Peyer's patch (tissue), 4 donors: Measurements from ENCODE around the gene MTMR4. TPM values are rescaled to one million over a fixed set of nuclear protein-coding genes. Genes with fewer than 3 reads are reported as not detected.

Experiments
- DNase-seq, 3 donors: peaks; one replicate each; pipeline ENCODE4 v3.0.0-alpha.2; 2017 to 2019
- H3K27ac ChIP-seq, 4 donors: fragments of 200-600 bp; sonication (generic); one replicate each; pipeline ENCODE4 v1.5.1; 2016 to 2019
- H3K27me3 ChIP-seq, 2 donors: fragments of 200-600 bp; sonication (generic); one replicate each; pipeline ENCODE4 v1.5.1; 2019
- H3K36me3 ChIP-seq, 3 donors: fragments of 200-600 bp; sonication (generic); one replicate each; pipeline ENCODE4 v1.5.1; 2016 to 2019
- H3K4me1 ChIP-seq, 4 donors: fragments of 200-600 bp; sonication (generic); one replicate each; pipeline ENCODE4 v1.5.1; 2016 to 2019
- H3K4me3 ChIP-seq, 4 donors: fragments of 200-600 bp; sonication (generic); 1 replicate in 3 of 4; 2 replicates in 1 of 4; pipeline ENCODE4 v1.5.1; 2016 to 2019; ENCODE audit warnings: mild to moderate bottlenecking in 1 of 4
- H3K9me3 ChIP-seq, 4 donors: fragments of 200-600 bp; sonication (generic); one replicate each; pipeline ENCODE4 v1.5.1; 2016 to 2019; ENCODE audit warnings: mild to moderate bottlenecking in 1 of 4
- CTCF ChIP-seq, 6 experiments: fragments of 450-650 bp in 4 of 6; fragments of 200-600 bp in 2 of 6; sonication (generic) in 1 of 6; IDR thresholded peaks; one replicate each; pipeline ENCODE4 v1.5.1; 2017 to 2019; ENCODE audit warnings: antibody characterized with exemption in 6 of 6, mild to moderate bottlenecking in 3 of 6, moderate library complexity in 1 of 6
- POLR2A ChIP-seq, 2 donors: fragments of 450-650 bp; IDR thresholded peaks; one replicate each; pipeline ENCODE4 v1.5.1; 2017; ENCODE audit warnings: antibody characterized with exemption in 2 of 2, mild to moderate bottlenecking in 2 of 2, moderate library complexity in 2 of 2
- total RNA-seq, 4 donors: library from RNA; depleted of rRNA; stranded (reverse); fragments of >200 nt; gene quantifications; one replicate each; pipeline ENCODE4 v1.1.0, GENCODE V29; 2016

MTMR4 gene
- total RNA-seq, 4 donors from 2014 or later, result 46.2 to 129 (median 105) TPM

GRCh38 chr17:58447039-58447975 is 67.1 kb downstream of the MTMR4 start:
- H3K36me3 ChIP-seq, result no peaks in the 10 kb centered on the region

GRCh38 chr17:58446086-58446485 is 68.4 kb downstream of the MTMR4 start:
- Histone ChIP-seq H3K4me1 (no peaks in the 10 kb centered on the region), H3K27me3 (no peaks in the 10 kb centered on the region), H3K27ac (no peak overlapping the region), H3K4me3 (no peak overlapping the region), H3K9me3 (no peaks in the 10 kb centered on the region), H3K36me3 (no peaks in the 10 kb centered on the region)
- no peak for TF ChIP-seq POLR2A (IDR thresholded peaks at IDR 0.05)
- TF ChIP-seq CTCF (IDR thresholded peaks at IDR 0.05), result no peak
- DNase-seq, result no peak

More at GRCh38 chr17:58447039-58447975, 67.1 kb downstream of the MTMR4 start:
- H3K4me3 ChIP-seq, result no peak overlapping the region
- H3K4me1 ChIP-seq, result no peaks in the 10 kb centered on the region
- no peaks in the 10 kb centered on the region for H3K27me3 ChIP-seq
- TF ChIP-seq POLR2A (IDR thresholded peaks at IDR 0.05), result no peak
- peak in 5 of 6 experiments; percentile 5 to 91 (median 85) for TF ChIP-seq CTCF (IDR thresholded peaks at IDR 0.05)
- H3K9me3 ChIP-seq, result no peaks in the 10 kb centered on the region
- no peak overlapping the region for H3K27ac ChIP-seq
- peak; percentile 57 to 87 (median 73) for DNase-seq

Other genes starting within 250 kb of the MTMR4 start
- gene MPO, start 233.7 kb downstream of the MTMR4 start, total RNA-seq, result 1 to 10 TPM in 1 of 4 donors, not detected in 3; 1.7 TPM
- gene TSPOAP1, start 185.8 kb downstream of the MTMR4 start, total RNA-seq, result 10 to 100 TPM in 2 of 4 donors, 1 to 10 TPM in 2; 9.1 to 11.9 (median 10.4) TPM
- gene SUPT4H1, start 162.4 kb downstream of the MTMR4 start, total RNA-seq, result 10 to 100 TPM; 31.9 to 56.1 (median 47.9) TPM
- 100 to 1,000 TPM in 2 of 4 donors, 10 to 100 TPM in 2; 46.9 to 104 (median 85.4) TPM for gene RNF43, start 97.1 kb downstream of the MTMR4 start, total RNA-seq
- gene HSF5, start 26.2 kb downstream of the MTMR4 start, total RNA-seq, result under 1 TPM in 2 of 4 donors, not detected in 2; 0.28 to 0.83 TPM
- under 1 TPM in 1 of 4 donors, not detected in 3; 0.13 TPM for gene TEX14, start 177.4 kb upstream of the MTMR4 start, total RNA-seq
- 10 to 100 TPM in 1 of 4 donors, 1 to 10 TPM in 3; 4.0 to 41.3 (median 8.3) TPM for gene RAD51C, start 178.0 kb upstream of the MTMR4 start, total RNA-seq
- gene PPM1E, start 241.2 kb upstream of the MTMR4 start, total RNA-seq, result under 1 TPM in 2 of 4 donors, not detected in 2; 0.13 to 0.18 TPM